ENCODE results near the gene TTLL9.

- TF ChIP-seq CTCF (IDR thresholded peaks at IDR 0.05; ENCODE audit: insufficient read depth, low read length) (no peak), POLR2AphosphoS5 (IDR thresholded peaks at IDR 0.05; ENCODE audit: low read depth) (no peak), GABPA (IDR thresholded peaks at IDR 0.05; ENCODE audit: low read depth) (no peak)
These were observed 9.4 kb upstream of the TTLL9 start for GRCh38 chr20:31861135-31861384.

Data from HL-60 (cell line).